K562 (cell line): ENCODE results near the gene MGAT1. TPM values are rescaled to one million over a fixed set of nuclear protein-coding genes. Genes with fewer than 3 reads are reported as not detected.

Experiments
- ATAC-seq: fragments of 200-7000 bp; cut with Tn5 transposase; 3 replicates; pipeline ENCODE4 v1.9.1; 2020; ENCODE audit warnings: moderate library complexity
- BruUV-seq: library from RNA; stranded (reverse); fragments of 400-500 nt; replicated peaks from 2 replicates; lab custom pipeline; 2021; lab: Mats Ljungman, UMichigan
- CTCF ChIA-PET: fragments of 300-600 bp; formaldehyde crosslinking; extraction: SDS; loops from one replicate; lab custom pipeline; 2021; ENCODE audit warnings: low intra/inter-chr PET ratio; lab: Yijun Ruan, JAX
- POLR2A ChIA-PET: fragments of 300-600, 350-650 bp; sonication (Branson Sonifier 250); formaldehyde crosslinking; extraction: SDS; loops from one replicate; lab custom pipeline; 2021; ENCODE audit warnings: antibody characterized with exemption, inconsistent platforms; lab: Yijun Ruan, JAX
- DNase-seq, 4 experiments: peaks; one replicate each; pipeline versions ENCODE4 v3.0.0 to v3.0.0-alpha.2; 2011 to 2018; ENCODE audit warnings: low spot score in 3 of 4, mixed read lengths in 3 of 4; ENCODE audit errors: extremely low read depth in 1 of 4
- FAIRE-seq: peaks from 2 replicates; lab custom pipeline; 2011; peaks lifted over from hg19 to GRCh38; lab: Jason Lieb, UNC
- H2AFZ ChIP-seq: 2 replicates; pipeline ENCODE4 v1.6.0; 2011; ENCODE audit warnings: low read depth, low read length, control low read depth, inconsistent platforms
- H3K27ac ChIP-seq: fragments of 200-600 bp; 3 replicates; pipeline ENCODE4 v1.8.0; 2011; ENCODE audit warnings: low read depth, mild to moderate bottlenecking, control low read depth, inconsistent platforms, low read length, moderate library complexity, mixed read lengths; ENCODE audit errors: extremely low read depth
- H3K27me3 ChIP-seq, 2 experiments: fragments of 300-600 bp in 1 of 2; 2 replicates in 1 of 2; 3 replicates in 1 of 2; pipeline versions ENCODE4 v1.6.0 to v1.8.0; 2011; ENCODE audit warnings: inconsistent platforms in 2 of 2, low read length in 2 of 2, mild to moderate bottlenecking in 1 of 2, mixed read lengths in 1 of 2, moderate library complexity in 1 of 2; ENCODE audit not compliant: control insufficient read depth in 2 of 2, insufficient read depth in 2 of 2
- H3K36me3 ChIP-seq: fragments of 300-600 bp; 3 replicates; pipeline ENCODE4 v1.8.0; 2011; ENCODE audit warnings: mild to moderate bottlenecking, low read length, inconsistent platforms; ENCODE audit not compliant: control insufficient read depth, insufficient read depth
- H3K4me1 ChIP-seq, 2 experiments: fragments of 200-600 bp in 1 of 2; replicated peaks in 1 of 2; 2 replicates in 1 of 2; 3 replicates in 1 of 2; pipeline versions ENCODE4 v1.5.1 to v1.8.0; 2011; ENCODE audit warnings: inconsistent platforms in 2 of 2, low read length in 2 of 2, mild to moderate bottlenecking in 1 of 2, mixed read lengths in 1 of 2, moderate library complexity in 1 of 2; ENCODE audit not compliant: control insufficient read depth in 2 of 2, insufficient read depth in 2 of 2
- H3K4me2 ChIP-seq: 2 replicates; pipeline ENCODE4 v1.6.1; 2011; ENCODE audit warnings: low read length, control low read depth, inconsistent platforms, mixed read lengths; ENCODE audit not compliant: insufficient read depth
- H3K4me3 ChIP-seq: fragments of 200-600 bp; sonication (generic), shearing (Covaris generic); 2 replicates; pipeline ENCODE4 v1.5.1; 2016; ENCODE audit warnings: control low read depth, inconsistent platforms
- H3K79me2 ChIP-seq: fragments of 200-600 bp; 3 replicates; pipeline ENCODE4 v1.8.0; 2011; ENCODE audit warnings: low read length, inconsistent platforms; ENCODE audit not compliant: control insufficient read depth, insufficient read depth
- H3K9ac ChIP-seq, 2 experiments: 2 replicates each; pipeline versions ENCODE4 v1.6.0 to v1.6.1; 2011; ENCODE audit warnings: low read depth in 2 of 2, low read length in 2 of 2, control low read depth in 1 of 2, inconsistent platforms in 1 of 2, mild to moderate bottlenecking in 1 of 2, mixed read lengths in 1 of 2; ENCODE audit not compliant: insufficient read depth in 1 of 2
- H3K9me1 ChIP-seq: one replicate; pipeline ENCODE4 v1.6.0; 2011; ENCODE audit warnings: inconsistent platforms, mild to moderate bottlenecking, low read length, moderate library complexity; ENCODE audit not compliant: control insufficient read depth, insufficient read depth
- H3K9me3 ChIP-seq: replicated peaks from 2 replicates; pipeline ENCODE4 v1.5.1; 2011; ENCODE audit warnings: low read depth, low read length, inconsistent platforms; ENCODE audit not compliant: control insufficient read depth, insufficient read depth
- H4K20me1 ChIP-seq: replicated peaks from 2 replicates; pipeline ENCODE4 v1.6.1; 2011; ENCODE audit warnings: low read length, inconsistent platforms, mixed read lengths; ENCODE audit not compliant: control insufficient read depth, insufficient read depth
- CHAMP1 ChIP-seq: fragments of 450-650 bp; IDR thresholded peaks from 2 replicates; pipeline ENCODE4 v1.6.1; 2016; ENCODE audit warnings: mild to moderate bottlenecking
- CTBP1 ChIP-seq: fragments of 450-650 bp; IDR thresholded peaks from 2 replicates; pipeline ENCODE4 v1.6.1; 2016; ENCODE audit warnings: borderline replicate concordance
- CTCF ChIP-seq, 3 experiments: IDR thresholded peaks in 2 of 3; conservative IDR thresholded peaks in 1 of 3; 2 replicates each; pipeline ENCODE4 v1.5.1; 2011 to 2012; ENCODE audit warnings: low read length in 3 of 3, mild to moderate bottlenecking in 3 of 3, control low read depth in 2 of 3, improper control_type of control experiment in 1 of 3, inconsistent platforms in 1 of 3, low read depth in 1 of 3, mixed read lengths in 1 of 3, moderate library complexity in 1 of 3; ENCODE audit not compliant: insufficient read depth in 2 of 3
- IRF9 ChIP-seq: fragments of 450-650 bp; IDR thresholded peaks from 2 replicates; pipeline ENCODE4 v1.6.1; 2016; ENCODE audit warnings: missing biosample characterization, missing genetic modification characterization
- RAD21 ChIP-seq, 2 experiments: fragments of 250-450 bp in 1 of 2; fragments of 450-650 bp in 1 of 2; sonication (Bioruptor Pico) in 1 of 2; formaldehyde crosslinking in 1 of 2; IDR thresholded peaks in 1 of 2; conservative IDR thresholded peaks in 1 of 2; 2 replicates each; pipeline versions ENCODE4 v1.4.0 to v1.8.0; 2020 to 2022; ENCODE audit warnings: mild to moderate bottlenecking in 2 of 2, moderate library complexity in 1 of 2
- SETDB1 ChIP-seq: IDR thresholded peaks from one replicate; pipeline ENCODE4 v1.6.1; 2012; ENCODE audit warnings: low read length, control low read depth, inconsistent platforms
- SMC3 ChIP-seq: conservative IDR thresholded peaks from 2 replicates; pipeline ENCODE4 v1.6.1; 2011; ENCODE audit warnings: low read depth, low read length, improper control_type of control experiment; ENCODE audit not compliant: insufficient read depth
- STAG1 ChIP-seq: sonication (generic); formaldehyde crosslinking; IDR thresholded peaks from 2 replicates; pipeline ENCODE4 v1.5.0; 2020; ENCODE audit warnings: missing genetic modification reagents, borderline replicate concordance
- TEAD4 ChIP-seq, 2 experiments: sonication (generic) in 1 of 2; formaldehyde crosslinking in 1 of 2; IDR thresholded peaks; 2 replicates each; pipeline versions ENCODE4 v1.6.1 to v1.8.0; 2012 to 2022; ENCODE audit warnings: borderline replicate concordance in 1 of 2, inconsistent platforms in 1 of 2, low read length in 1 of 2, mild to moderate bottlenecking in 1 of 2, missing genetic modification reagents in 1 of 2
- TFAP4 ChIP-seq: sonication (generic); formaldehyde crosslinking; IDR thresholded peaks from 2 replicates; pipeline ENCODE4 v1.8.0; 2022; ENCODE audit warnings: missing genetic modification reagents, mild to moderate bottlenecking, moderate library complexity, borderline replicate concordance
- ZNF134 ChIP-seq: fragments of 250-450 bp; sonication (Bioruptor Pico); conservative IDR thresholded peaks from 2 replicates; pipeline ENCODE4 v1.4.0; 2020
- WGBS: fragments of 100-300 bp; shearing (Covaris generic); methylation state at CpG from one replicate; pipeline ENCODE4 v1.1.6; 2016; ENCODE audit warnings: low coverage, mixed read lengths; ENCODE audit not compliant: insufficient coverage; ENCODE audit errors: missing lambda C conversion rate; 5-methylcytosine and 5-hydroxymethylcytosine counted together
- in situ Hi-C: fragments of 300-500 bp; cut with MboI; formaldehyde crosslinking; loops from 4 replicates; pipeline ENCODE4 v1.15.0; 2018; ENCODE audit warnings: inconsistent platforms, mixed read lengths
- intact Hi-C: fragments of 100-400 bp; cut with micrococcal nuclease; formaldehyde crosslinking; loops from 2 replicates; pipeline ENCODE4 v1.14.2; 2022
- polyA plus RNA-seq, 8 experiments: library from polyadenylated mRNA; depleted of rRNA in 4 of 8; stranded (reverse) in 5 of 8; unstranded in 3 of 8; fragments of >200 nt; fragmentation: Nextera tagmentation in 2 of 8; fragmentation: Illumina TruSeq in 1 of 8; extraction: Ambion mirVana in 2 of 8; extraction: Trizol in 1 of 8; gene quantifications; 2 replicates each; pipeline versions ENCODE4 v1.2.1 to v1.2.3, GENCODE V29; 2011 to 2014; ENCODE audit warnings: inconsistent platforms in 1 of 8, missing spikeins in 1 of 8
- total RNA-seq, 7 experiments: library from RNA; depleted of rRNA in 6 of 7; stranded (reverse); fragments of >200 nt in 6 of 7; fragmentation: Illumina TruSeq in 2 of 7; extraction: Trizol in 2 of 7; gene quantifications; 2 replicates each; pipeline versions ENCODE4 v1.2.1 to v1.2.3, GENCODE V29; 2011 to 2021; ENCODE audit warnings: low replicate concordance in 1 of 7

The MGAT1 gene
- total and polyA plus RNA-seq, 9 of the 15 experiments (the other 6 are each of a cell fraction or from before 2014, with no cell fraction given) = 3.9 to 82.7 (median 44.5) TPM

GRCh38 chr5:180799194-180799593, 3.4 kb downstream of the MGAT1 start:
- H3K27ac ChIP-seq = no peak overlapping the region
- 60% methylated on average over 4 of the region's 4 CpGs for WGBS
- H3K4me2 ChIP-seq = no peak overlapping the region
- H2AFZ ChIP-seq = no peak overlapping the region
- ChIA-PET CTCF (no interaction called here), POLR2A (interaction anchor here (0.8 kb wide), 1 partner anchor 76 kb away, joined by 3 read pairs; no protein-coding TSS in a partner anchor)
- H3K4me3 ChIP-seq = no peak overlapping the region
- no TSS peak for BruUV-seq
- H3K27me3 ChIP-seq = no peaks in the 10 kb centered on the region
- peaks cover 96% of the 10 kb centered on the region for H3K79me2 ChIP-seq
- peak overlapping the region in 1 of 2 experiments; percentile 11; a peak in 1 of 4 replicates for H3K9ac ChIP-seq
- H3K9me3 ChIP-seq = no peaks in the 10 kb centered on the region
- DNase-seq (peak in 1 of 4 experiments; percentile 34), ATAC-seq (no peak), FAIRE-seq (no peak)
- H3K36me3 ChIP-seq = peaks cover 59% of the 10 kb centered on the region
- in situ Hi-C loops = no loop called here
- intact Hi-C loops = no loop called here
- peaks cover 17% of the 10 kb centered on the region for H3K9me1 ChIP-seq
- H4K20me1 ChIP-seq = peaks cover 40% of the 10 kb centered on the region
- TF ChIP-seq RAD21 (CRISPR knock-in tag; conservative IDR thresholded peaks at IDR 0.05 in 1 of 2, IDR thresholded peaks at IDR 0.05 in 1 of 2) = peak in 1 of 2 experiments; percentile 47; a peak in 1 of 4 replicates
- TF ChIP-seq SMC3 = peak; percentile 35; the same call in 1 of the 2 replicates
- 0 out of 2 replicates have a peak, but pooled peaks have one; percentile 40 for TF ChIP-seq CTBP1
- TF ChIP-seq SETDB1 = no peak
- peak; percentile 40 to 68 (median 54) for TF ChIP-seq CTCF (IDR thresholded peaks at IDR 0.05 in 2 of 3, conservative IDR thresholded peaks at IDR 0.05 in 1 of 3; ENCODE audit: insufficient read depth in 2 of 3, low read depth in 1 of 3, low read length in 3 of 3)
- peak; percentile 81 for TF ChIP-seq TFAP4 (CRISPR knock-in tag)
- no peak for TF ChIP-seq CHAMP1
- TF ChIP-seq IRF9 (tag) = no peak
- peak; percentile 45 for TF ChIP-seq TEAD4 (IDR thresholded peaks at IDR 0.05; ENCODE audit: low read length)
- TF ChIP-seq TEAD4 (CRISPR knock-in tag; IDR thresholded peaks at IDR 0.05; ENCODE audit: borderline replicate concordance) = no peak
- TF ChIP-seq ZNF134 (CRISPR knock-in tag) = no peak
- 0 out of 2 replicates have a peak, but pooled peaks have one; percentile 23 for TF ChIP-seq STAG1 (CRISPR knock-in tag)
- TF ChIP-seq, all 486 proteins: peak for 7
- peaks cover 38 to 42% of the 10 kb centered on the region in 2 experiments for H3K4me1 ChIP-seq
